ENCODE measurements around the gene FXYD6.
A peak's percentile ranks its signal among the peaks of the same experiment; 100 is the strongest.

FXYD6 gene

GRCh38 chr11:117843666-117844484 lies 32.6 kb downstream of the FXYD6 start:
- peak; percentile 74 for DNase-seq (ENCODE audit: low spot score)

- no peak for DNase-seq (ENCODE audit: low spot score)
Measured at GRCh38 chr11:117842131-117842941, 34.1 kb downstream of the FXYD6 start.

GRCh38 chr11:117841551-117842031 lies 34.9 kb downstream of the FXYD6 start:
- no peak for DNase-seq (ENCODE audit: low spot score)

- DNase-seq (ENCODE audit: low spot score) = no peak
Measured at GRCh38 chr11:117840881-117841550, 35.4 kb downstream of the FXYD6 start.

GRCh38 chr11:117839936-117840813 lies 36.3 kb downstream of the FXYD6 start:
- no peak for DNase-seq (ENCODE audit: low spot score)

GRCh38 chr11:117839380-117839881 lies 37.0 kb downstream of the FXYD6 start:
- no peak for DNase-seq (ENCODE audit: low spot score)

GRCh38 chr11:117838901-117839300 lies 37.6 kb downstream of the FXYD6 start:
- no peak for DNase-seq (ENCODE audit: low spot score)

GRCh38 chr11:117837791-117838190 lies 38.7 kb downstream of the FXYD6 start:
- no peak for DNase-seq (ENCODE audit: low spot score)

- no peak for DNase-seq (ENCODE audit: low spot score)
Measured at GRCh38 chr11:117837070-117837776, 39.2 kb downstream of the FXYD6 start.

GRCh38 chr11:117836077-117836960 lies 40.1 kb downstream of the FXYD6 start:
- no peak for DNase-seq (ENCODE audit: low spot score)

- DNase-seq (ENCODE audit: low spot score) = no peak
Measured at GRCh38 chr11:117835576-117835975, 40.9 kb downstream of the FXYD6 start.

- no peak for DNase-seq (ENCODE audit: low spot score)
Measured at GRCh38 chr11:117834838-117835443, 41.5 kb downstream of the FXYD6 start.

- no peak for DNase-seq (ENCODE audit: low spot score)
Measured at GRCh38 chr11:117834068-117834810, 42.2 kb downstream of the FXYD6 start.

GRCh38 chr11:117833401-117833891 lies 43.0 kb downstream of the FXYD6 start:
- DNase-seq (ENCODE audit: low spot score) = no peak

- no peak for DNase-seq (ENCODE audit: low spot score)
Measured at GRCh38 chr11:117832511-117832910, 43.9 kb downstream of the FXYD6 start.

- no peak for DNase-seq (ENCODE audit: low spot score)
Measured at GRCh38 chr11:117831661-117832415, 44.6 kb downstream of the FXYD6 start.

- no peak for DNase-seq (ENCODE audit: low spot score)
Measured at GRCh38 chr11:117830674-117831351, 45.6 kb downstream of the FXYD6 start.

All from hematopoietic multipotent progenitor cell treated with erythropoietin and hydrocortisone succinate and interleukin-3 and kit ligand, for 17 days (in vitro differentiated cells).